Effector CD4-positive, alpha-beta T cell (primary cell): ENCODE results near the gene PRR33.
"Not testable (repeated sequence)": the region's sequence is repeated elsewhere in the genome, so short reads cannot be mapped to it uniquely, and the experiment has no call there.

ENCODE experiments used
- DNase-seq: peaks from one replicate; pipeline ENCODE4 v3.0.0-alpha.2; 2020

The PRR33 gene

GRCh38 chr11:1888811-1889210 is 2.9 kb downstream of the PRR33 start:
- no peak for DNase-seq

DNA sequence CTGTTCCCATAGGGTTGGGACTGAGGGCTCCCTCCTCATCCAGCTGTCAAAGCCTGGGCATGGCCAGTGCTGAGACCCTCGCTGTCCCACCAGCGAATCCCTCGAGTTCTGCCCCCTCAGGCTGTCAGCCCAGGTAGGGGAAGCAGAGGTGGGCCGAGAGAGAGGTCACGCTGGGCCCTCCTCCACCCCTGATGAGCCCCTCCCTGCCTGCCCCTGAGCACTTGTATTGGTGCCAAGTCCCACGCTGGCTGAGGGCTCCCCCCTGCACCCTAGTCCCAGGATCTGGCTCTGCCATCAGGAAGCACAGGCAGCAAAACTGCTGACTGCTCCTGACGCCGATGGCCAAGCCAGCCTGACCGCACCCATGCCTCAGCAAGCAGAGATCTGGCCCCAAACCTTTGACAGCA is 3.3 kb downstream of the PRR33 start:
- DNase-seq, result no peak

GRCh38 chr11:1887451-1888346 is 4.0 kb downstream of the PRR33 start:
- no peak for DNase-seq

DNA sequence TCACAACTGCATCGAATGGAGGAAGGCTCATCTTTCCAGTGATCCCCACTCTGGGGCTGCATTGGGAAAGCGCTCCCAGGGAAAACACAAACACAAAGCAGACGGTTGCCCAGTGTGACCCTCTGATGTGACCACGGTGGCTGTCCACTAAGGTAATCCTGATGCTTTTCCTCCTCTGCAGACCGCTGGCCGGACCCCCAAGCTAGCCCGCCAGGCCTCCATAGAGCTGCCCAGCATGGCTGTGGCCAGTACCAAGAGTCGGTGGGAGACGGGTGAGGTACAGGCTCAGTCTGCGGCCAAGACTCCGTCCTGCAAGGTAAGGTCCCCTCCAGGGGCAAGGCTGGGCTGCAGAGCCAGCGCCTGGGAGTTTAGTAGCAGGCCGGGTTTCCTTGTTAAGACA is 5.1 kb downstream of the PRR33 start:
- not testable (repeated sequence) for DNase-seq

DNA sequence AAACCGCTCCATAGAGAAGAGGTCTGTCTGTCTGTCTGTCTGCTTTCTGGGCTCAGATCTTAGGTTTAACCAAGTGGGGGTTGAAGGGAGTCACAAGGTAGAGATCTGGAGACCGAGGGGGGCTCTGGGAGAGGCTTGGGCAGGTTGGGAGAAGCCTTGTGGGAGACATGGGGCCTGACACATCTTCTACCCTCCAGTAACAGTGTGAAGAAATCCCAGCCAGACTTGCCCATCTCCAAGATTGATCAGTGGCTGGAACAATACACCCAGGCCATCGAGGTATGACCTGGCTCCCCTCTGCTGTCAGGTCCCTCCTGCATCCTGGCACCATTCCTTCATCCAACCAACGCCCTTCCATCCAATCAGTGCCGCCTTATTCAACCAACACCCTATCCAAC is 7.4 kb downstream of the PRR33 start:
- no peak for DNase-seq

DNA sequence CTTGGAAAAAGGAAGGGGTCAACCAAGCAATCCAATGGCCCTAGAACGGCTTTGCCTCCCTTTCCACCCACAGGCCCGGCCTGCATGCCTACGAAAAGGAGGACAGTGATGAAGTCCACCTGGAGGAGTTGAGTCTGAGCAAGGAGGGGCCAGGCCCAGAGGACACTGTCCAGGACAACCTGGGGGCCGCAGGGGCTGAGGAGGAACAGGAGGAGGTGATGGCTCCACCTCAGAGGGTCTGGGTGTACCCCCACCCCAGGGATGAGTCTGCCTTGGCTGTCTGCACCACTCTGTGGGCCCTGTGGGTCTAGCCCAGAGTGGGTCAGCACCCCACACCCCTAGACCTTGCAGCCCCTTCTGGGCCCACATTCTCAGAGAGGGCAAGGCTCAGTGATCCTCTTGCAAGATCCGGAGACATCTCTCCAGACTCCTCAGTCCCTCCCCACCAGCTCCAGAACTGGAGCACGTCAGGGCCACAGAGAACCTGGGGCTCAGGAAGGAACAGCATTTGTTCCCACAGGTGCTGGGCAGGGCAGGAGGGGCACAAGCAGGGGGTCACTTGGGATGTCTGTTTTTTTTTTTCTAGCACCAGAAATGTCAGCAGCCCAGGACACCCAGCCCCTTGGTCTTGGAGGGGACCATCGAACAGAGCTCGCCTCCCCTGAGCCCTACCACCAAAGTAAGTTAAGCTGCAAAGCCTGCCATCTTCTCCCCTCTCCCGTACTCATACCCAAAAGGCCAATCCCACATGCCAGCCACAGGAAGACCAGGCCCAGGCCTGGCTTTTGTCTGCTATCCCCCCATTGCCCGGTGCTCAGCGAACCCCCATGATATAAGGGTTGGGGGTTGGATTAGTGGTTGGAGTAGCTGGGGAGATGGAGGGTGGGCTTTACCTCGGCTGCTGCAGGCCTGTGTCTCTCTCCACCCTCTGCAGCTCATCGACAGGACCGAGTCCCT is 8.1 kb downstream of the PRR33 start:
- DNase-seq, result no peak

DNA sequence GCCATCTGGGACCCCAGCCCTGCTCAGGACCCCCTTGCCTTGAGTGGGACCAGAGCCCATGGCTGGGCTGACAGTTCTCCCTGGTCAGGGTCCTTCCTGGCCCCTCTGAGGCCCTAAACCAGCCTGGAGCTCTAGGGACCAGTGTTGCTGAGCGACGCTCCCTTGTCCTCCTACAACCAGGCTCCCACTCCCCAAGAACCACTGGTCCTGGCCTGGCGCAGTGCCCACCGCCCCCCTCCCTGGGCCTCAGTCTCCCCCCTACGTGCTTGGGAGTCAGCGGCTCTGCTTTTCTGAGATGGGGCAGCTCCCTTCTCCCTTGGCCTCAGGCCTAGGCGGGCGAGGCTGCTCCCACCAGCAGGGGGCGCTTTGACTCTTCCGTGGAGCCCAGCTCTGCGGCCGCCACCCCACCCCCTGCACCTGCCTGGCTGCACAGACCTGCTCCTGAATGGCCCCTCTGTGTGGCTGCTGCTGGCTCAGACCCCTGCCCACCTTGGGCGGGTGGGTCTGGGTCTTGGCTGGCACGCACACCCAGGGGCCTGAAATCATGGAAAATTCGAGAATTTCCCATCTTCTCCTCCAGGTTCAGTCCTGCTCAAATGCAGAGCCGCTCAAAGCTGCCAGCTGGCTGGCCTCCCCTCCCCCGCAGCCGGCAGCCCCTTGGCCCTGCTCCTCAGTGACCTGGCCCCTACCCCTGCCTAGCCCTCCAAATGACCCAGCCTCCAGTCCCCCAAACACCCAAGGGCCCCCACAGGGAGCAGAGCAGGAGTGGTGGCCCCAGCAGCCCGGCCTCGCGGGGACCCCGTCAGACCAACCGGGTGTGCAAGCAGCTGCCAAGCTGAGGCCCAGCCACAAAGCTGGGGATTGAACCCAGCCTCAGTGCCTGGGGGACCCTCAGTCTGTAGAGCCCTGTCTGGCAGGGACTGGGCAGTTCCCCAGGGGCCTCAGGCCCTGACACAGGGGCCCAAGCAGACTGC is 9.1 kb downstream of the PRR33 start:
- peak; percentile 68 for DNase-seq

DNA sequence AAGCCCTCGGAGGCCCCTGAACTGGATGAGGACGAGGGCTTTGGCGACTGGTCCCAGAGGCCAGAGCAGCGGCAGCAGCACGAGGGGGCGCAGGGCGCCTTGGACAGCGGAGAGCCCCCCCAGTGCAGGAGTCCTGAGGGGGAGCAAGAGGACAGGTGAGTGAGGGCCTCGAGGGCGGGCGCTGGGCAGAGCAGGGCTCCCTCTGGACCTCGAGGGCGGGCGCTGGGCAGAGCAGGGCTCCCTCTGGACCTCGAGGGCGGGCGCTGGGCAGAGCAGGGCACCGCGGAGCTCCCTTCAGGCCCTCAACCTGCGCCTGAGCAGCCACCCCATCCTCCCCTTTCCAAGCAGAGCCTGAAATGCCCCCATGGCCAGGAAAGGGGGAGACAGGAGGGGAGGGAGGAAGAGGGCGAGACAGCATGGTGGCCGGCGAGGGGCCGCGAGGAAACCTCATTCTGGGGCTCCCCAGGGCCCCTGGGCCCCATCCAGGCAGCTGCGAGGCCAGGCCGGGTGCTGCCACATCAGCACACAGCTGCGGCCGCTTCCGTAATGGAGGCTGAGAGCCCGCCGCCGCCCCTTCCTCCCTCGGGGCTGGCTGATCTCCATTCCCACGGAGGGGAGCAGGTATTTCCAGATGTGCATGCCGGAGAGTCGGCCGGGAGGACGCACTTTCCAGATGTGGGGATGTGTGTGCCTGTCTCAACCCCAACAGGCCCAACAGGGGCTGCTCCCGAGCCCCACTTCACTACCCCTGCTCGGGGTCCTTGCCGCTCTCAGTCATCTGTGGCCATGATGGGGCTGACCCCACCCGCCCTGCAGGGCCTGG is 10.0 kb downstream of the PRR33 start:
- no peak for DNase-seq

DNA sequence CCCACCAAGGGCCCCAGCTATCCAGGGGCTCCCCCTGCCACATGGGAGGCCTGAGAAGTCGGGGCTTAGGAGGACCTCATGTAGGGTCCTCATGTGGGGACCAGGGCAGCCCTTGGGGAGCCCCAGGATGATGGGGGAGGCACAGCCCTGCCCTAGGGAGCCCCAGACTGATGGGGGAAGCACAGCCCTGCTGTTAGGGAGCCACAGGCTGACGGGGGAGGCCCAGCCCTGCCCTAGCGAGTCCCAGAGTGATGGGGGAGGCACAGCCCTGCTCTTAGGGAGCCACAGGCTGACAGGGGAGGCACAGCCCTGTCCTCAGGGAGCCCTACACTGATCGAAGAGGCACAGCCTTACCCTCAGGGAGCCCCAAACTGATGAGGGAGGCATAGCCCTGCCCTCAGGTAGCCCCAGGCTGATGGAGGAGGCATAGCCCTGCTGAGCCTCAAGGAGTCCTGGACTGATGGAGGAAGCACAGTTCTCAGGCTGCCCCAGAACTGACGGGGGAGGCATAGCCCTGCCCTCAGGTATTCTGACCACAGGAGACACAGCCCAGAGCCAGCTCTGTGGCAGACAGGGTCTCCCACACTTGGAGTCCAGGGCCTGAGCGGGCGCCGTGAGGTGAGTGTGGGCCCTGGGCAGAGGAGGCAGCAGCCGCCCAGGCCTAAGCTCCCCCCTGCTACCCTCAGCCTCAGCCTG is 10.8 kb downstream of the PRR33 start:
- DNase-seq, result no peak

DNA sequence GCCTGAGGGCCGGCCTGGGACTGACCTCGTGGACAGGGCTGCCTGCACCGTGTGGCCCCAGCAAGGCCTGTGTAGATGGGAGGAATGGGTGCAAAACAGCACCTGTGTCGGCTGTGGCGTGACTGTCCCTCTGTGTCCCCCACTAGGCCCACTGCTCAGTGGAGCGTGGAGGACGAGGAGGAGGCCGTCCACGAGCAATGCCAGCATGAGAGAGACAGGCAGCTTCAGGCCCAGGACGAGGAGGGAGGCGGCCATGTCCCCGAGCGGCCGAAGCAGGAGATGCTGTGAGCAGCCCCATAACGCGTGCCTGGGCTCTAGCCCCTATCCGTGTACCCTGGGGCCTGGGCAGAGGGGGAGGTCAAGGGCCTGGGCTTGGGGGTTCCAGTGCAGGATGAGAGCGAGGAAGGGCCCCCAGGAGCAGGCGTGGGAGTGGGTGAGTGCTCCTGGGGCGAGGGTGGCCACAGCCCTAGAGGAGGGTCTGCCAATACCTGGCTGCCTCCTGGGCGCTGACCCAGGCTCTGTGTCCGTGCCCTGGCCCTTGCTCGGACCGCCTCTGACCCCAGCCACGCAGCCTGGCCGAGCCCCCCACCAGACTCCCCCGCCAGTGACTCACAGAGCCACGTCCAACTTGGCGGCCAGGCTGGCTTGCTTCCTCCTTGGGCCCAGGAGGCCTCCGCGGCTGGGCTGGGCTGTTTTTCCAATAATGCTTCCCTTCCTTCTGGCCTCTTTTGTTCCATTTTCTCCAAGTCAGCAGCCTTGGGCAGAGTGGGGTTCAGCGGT is 11.6 kb downstream of the PRR33 start:
- DNase-seq, result no peak

DNA sequence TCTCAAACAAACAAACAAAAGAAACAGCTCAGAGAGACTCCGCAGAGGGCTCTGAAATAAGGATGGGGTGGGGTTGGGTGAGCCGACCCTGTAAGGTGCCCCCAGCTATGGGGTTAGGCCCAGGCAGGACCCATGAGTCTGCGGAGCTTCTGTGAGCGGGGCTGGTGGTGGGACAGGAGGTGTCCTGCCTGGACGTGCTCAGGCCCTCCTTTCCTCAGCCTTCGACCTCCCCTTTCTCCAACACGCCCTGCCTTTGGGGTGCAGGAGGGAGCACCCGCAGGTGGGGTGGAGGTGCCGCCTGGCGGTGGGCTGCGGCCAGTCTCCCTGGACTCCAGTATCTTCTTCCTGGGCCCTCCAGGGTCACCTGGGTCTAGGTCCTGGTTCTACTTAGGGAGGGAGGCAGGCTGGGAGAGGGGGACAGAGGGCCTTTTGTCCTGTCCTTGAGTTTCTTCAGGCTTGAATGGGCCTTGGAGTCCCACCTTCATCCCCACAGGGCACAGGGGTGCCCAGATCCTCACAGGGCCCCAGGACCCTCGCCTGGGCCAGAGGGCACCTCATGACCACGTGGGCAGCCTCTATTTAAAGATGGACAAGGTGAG is 12.3 kb downstream of the PRR33 start:
- DNase-seq, result no peak

DNA sequence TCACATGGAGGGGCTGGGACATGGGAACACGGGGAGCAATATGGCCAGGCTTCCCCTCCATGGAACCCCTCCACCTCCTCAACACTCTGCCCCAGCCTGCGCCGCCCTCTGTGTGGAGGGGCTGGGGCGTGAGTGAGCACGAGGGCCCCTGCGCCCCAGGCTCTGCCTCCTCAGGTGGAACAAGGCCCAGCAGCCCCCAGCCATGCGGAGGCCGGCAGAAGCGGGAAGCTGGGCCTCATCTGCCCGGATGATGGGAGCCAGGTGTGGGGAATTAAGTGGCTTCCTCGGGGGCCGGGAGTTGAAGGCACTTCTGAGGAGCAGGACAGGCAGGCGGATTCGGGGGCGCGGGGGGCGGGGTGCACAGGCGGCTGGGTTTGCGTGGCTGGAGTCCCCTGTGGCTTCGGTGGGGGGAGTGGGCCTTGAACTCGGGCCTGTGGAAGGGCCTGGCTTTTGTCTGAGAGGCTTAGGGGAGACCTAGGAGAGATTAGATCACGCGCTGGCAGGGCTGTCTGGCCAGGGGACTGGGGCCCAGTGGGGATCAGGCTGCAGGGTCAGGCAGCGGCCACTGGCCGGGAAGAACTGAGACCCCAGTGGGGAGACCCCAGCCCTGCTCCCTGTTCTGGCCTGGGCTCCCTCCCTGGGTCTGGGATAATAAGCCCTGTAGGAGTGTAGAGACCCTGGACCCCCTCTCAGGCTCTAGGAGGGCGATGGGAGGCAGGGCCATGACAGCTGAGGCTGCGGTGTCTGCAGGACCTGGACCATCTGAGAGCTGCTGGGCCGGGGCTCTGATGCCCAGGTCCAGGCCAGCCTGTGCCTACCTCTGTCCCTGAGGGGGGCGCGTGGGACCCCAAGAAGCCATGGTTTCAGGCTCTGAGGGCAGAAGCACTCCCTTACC is 13.3 kb downstream of the PRR33 start:
- DNase-seq, result no peak

DNA sequence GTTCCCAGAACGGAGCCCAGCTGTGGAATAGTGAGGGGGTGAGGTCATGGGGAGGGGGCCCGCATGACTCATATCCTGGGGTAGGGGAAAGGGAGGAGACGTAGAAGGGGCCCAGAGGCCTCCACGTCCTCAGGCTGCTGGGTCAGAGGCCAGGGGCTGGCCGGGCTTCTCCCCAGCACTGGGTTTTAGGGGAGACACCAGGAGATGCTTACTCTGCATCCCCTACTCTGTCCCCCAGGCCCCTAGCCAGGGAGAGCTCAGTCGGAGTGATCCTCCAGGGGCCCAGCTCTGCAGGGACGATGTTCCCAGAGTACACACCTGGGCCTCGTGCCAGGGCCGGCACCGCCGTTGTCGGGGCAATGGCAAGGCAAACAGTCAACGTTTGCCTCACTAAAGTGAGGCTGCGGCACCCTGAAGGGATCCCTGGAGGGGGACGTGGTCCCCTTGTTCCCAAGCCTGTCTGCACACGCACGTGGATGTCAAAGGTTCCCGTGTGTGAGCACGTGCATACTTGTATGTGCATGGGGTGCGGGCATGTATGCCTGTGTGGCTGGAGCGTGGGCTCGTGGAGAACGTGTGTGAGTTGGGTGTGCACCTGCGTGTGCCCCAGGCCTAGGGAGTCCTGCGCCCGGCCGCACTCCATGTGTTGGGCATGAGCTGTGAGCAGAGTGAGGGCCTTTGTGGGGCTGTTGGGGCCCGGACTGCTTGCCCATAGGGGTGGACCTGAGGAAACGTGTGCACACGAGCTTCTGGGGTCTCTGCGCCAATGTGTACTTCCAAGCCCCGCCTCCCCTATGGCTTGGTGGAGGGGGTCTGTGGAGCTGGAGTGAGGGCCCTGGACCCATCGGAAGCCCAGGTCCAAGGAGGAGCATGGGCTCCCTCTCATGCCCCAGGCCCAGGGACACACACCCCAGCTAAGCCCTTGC is 14.2 kb downstream of the PRR33 start:
- no peak for DNase-seq

DNA sequence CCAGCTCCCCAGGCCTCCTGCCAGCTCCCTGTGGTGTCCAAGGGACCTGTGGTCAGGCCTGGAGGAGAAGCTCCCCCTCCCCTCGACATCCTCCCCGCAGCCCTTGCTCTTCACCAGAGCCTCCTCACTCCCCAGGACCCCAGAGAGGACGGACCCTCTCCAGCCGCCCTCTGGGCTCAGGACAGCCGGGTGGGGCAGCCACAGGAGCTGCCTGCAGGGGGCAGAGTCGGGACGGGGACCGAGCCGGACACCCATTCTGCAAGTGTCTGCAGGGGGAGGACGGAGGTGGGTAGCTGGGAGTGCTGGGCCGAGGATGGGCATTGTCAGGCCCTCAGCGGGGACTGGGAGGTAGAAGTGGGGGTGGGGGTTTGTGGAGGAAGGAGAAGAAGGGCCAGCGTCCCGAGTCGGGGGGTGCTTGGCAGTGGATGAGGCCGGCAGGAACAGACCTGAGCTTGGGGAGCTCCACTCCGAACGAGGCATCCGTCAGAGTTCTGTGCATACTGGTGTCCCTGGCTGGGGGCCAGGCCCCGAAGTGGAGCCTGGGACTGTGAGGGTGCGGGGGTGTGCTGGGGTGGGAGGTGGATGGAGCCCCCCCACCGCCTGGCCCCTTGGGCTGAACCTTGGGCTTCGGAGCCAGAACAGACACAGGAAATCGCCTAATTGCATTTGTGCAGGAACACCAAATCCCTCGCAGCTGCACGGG is 15.2 kb downstream of the PRR33 start:
- DNase-seq, result no peak

DNA sequence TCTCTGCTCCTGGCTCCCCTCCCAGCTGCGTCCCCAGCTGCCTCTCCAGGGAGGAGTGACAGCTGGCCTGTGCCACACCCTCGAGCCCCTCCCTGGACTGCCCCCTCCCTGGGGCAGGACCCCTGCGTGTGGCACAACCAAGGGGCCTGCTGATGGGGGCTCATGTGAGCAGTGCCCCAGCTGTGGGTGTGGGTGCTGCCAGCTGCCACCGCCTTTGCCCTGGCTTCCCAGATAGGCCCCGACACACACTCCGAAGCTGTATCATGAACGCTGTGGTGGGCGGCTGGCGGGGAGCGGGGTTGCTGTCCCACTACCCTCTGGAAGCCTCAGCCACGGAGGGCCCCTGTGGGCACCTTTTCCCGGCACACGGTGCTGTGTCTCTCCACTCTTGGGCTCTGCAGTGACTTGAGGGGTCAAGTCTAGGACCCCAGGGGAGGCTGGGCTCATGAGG is 15.8 kb downstream of the PRR33 start:
- DNase-seq, result not testable (repeated sequence)

DNA sequence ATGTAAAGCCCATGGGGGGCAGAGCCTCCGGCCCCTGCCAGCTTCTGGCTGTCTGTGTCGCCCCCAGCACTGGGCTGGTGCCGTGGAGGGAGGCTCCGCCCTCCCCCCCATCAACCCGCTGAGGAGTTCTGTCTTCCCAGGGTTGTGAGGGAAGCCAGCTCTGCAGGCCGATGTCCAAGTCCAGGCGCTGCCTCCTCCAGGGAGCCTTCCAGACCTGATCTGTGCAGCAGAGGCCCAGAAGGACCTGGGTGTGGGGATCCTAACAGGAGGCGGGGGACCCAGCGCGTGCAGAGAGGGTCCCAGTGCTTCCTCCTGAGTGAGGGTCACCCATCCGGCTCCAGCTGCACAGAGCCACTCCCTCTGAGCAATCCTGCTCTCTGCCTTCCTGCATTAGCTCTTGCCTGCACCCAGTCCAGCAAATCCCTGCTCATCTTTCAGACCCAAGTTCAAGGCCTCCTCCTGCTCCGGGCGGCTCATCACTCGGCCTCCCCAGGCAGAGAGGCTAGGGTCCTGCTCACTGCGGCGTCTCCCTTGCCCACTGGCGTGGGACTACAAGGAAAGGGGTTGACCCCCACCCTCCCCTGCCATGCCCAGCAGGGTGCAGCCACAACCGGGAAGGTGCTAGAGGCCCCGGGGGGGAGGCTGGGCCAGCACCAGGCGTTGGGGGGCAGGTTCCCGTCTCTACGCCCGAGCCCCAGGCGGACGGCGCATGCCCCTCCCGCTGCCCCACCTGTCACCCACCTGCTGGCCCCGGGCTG is 16.4 kb downstream of the PRR33 start:
- DNase-seq, result no peak
